Measurements from ENCODE around the gene DAGLB.

DNA sequence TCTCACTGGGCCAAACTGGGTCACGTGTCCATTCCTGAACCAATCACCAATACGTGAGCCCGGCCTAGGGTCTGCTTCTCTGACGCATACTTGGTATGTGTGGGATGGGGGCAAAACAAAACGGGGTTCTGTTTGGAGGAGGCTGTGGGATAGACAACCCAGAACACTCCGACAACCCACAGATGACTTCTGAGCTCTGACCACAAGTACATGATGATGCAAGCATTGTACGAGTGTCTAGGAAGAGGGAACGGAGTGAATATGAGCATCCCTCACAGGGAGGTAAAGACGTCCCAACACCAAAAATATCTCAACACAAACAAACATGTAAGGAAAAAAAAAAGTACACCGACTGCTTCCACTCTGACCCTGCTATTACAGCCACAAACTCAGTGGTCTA is 5.6 kb downstream of the DAGLB start:
- TF ChIP-seq POLR2AphosphoS5 (IDR thresholded peaks at IDR 0.05; ENCODE audit: borderline replicate concordance, low read depth, low read length) (no peak), FOXP2 (optimal IDR thresholded peaks at IDR 0.05; ENCODE audit: control extremely low read depth, extremely low read length, insufficient read depth) (no peak)

All from SK-N-MC (cell line).